Activated CD4-positive, alpha-beta T cell treated with anti-CD3 and anti-CD28 coated beads, Interleukin-10, Interleukin-2, amounts not matched to agents 100 ng/mL and 50 ng/mL, durations not matched to agents 16 hours and 8 hours (primary cell): ENCODE results near the gene HOXB4.

Source experiments
- DNase-seq: peaks from one replicate; pipeline ENCODE4 v3.0.0-alpha.2; 2020

The HOXB4 gene

DNA sequence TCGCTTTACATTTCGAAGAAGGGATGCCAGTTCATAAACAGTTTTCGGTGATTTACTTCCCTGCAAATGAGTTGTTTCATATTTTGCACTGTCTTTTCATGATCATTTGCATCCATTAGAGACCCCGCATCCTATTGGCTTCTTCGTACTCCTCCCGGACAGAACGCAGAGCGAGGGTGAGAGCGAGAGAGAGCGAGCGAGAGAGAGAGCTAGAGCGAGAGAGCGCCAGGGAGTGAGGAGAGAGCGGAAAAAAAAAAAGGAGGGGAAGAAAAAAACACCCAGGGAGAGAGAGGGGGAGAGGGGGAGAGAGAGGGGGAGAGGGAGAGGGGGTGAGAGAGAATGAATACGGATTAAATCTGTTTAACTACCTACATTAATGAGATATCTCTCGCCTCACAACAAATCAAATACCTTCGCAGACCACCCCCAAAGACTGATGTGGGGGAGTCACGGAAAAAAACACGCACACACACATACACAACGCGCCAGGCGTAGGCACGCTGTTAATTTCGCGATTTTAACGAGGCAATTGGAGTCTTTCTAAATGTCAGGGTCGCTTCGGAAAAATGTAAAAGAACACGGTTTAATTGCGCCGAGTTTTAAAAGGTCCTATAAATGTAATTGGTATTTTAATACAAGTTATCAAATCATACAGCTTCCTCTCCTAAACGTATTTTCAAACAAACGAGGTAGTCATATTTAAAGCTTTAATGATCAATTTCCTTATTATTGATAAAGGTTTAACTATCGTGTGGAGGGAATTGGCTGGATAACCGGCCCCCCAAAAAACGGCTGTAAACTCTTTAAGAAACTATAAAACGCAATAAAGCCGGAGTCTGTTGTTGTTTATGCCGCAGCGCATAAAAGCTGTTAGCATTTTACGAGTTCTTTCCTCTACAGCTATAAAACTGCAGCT lies 37.2 kb upstream of the HOXB4 start, which contains the start of gene HOXB8:
Gene HOXB8, minus strand, starts transcription at position 246 of the 916 bp plus-strand sequence. CDS start 588 bp downstream, outside the sequence.
- DNase-seq, result no peak

DNA sequence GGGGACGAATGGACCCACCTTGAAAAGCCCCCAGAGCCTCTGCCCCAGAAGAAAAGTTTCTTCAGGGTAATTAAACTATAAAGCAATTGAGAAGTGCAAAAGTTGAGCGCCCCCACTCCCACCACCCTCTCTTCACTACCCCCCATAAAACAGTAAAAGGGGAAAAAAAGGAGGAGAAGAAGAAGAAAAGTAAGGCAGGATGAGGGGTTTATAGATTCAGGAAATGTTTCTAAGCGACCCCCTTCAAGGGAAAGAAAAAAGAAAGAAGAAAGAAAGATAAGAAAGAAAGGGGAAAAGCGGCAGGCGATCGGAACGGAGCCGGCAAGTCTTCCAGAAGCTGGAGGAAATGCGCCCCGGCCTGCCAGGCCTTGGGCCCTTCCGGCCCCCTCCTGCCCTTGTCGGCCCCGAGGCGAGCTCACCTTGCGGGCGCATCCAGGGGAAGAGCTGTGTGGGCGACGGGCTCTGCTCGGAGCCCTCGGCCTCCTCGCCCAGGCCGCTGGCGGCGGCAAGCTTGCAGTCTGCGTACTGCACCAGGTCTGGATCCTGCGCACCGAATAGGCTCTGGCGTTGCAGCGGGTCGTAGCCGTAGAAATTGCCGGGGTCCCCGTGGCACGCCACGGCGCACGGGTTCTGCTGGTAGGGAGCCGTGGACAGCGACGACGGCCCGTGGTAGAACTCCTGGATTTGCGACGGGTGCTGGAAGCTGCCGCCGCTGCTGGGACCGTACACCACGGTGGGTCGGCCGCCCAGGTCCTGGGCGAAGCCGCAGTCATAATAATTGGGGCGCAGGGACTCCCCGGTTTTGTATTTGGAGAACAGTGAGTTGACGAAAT lies 35.9 kb upstream of the HOXB4 start:
- peak; percentile 34 for DNase-seq

DNA sequence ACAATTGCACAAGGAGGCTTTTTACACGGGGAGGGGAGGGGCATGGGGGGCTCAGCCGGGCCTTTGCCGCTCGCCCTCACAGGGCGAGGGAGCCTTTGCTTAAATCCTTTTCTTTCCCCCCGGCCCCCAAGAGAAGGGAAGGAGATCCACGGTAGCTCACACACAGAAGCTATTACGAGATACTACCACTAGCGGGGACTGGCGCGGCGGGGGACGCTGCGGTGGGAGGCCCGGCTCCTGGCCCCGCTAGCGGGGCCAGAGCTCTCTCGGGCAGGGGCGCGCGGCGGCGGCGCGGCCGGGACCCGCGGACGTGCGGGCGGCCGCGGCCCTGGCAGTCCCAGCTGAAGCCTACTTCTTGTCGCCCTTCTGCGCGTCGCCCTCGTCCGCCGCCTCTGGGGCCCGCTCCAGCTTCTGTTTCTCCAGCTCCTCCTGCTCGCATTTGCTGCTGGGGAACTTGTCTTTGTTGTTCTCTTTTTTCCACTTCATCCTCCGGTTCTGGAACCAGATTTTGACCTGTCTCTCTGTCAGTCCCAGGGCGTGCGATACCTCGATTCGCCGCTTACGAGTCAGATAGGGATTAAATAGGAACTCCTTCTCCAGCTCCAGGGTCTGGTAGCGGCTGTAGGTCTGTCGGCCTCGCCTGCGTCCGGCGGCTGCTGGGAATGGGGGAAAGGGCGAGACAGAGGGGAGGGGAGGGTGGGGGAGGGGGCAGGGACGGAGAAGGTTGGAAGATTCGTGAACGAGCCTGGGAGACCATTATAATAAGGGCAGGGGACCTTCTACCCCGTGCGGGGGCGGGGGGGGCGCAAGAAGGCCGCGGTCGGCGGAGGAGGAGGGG lies 34.9 kb upstream of the HOXB4 start:
- DNase-seq, result peak; percentile 44

GRCh38 chr17:48612456-48612853 lies 34.3 kb upstream of the HOXB4 start:
- DNase-seq, result no peak

DNA sequence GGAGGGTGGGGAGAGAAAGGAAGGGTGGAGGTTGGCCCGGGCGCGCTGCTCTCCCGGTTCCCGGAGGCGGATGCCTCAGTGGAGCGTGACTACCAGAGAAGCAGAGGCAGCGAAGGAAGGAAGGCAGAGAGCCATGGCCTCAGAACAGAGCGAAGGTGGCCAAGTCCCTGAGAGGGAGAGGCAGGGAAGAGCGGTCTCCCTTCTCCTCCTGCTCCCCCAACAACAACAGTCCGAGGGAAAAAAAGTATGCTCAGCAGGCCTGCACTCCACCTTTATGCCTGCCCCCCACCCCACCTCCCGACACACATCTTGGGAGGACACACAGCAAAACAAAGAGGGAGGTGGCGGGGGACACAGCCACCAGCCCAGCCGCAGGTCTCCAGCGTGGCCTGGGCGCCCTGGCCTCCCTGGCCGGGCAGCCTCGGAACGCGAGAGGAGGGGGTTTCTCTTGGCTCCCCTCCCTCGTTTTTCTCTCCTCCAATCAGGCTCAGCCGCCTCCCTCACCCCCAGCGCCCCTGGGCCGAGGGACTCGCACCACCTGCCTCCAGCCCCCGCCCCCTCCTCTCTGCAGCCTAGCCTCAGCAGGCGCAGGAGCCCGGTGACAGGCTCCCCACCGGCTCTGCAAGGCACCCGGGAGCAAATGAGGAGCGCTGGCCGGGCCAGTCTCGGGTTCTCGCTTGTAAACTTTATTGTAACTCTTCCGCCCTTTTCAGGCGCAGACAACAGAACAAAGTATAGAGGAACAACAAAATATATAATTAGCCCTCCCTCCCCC lies 33.7 kb upstream of the HOXB4 start:
- DNase-seq, result no peak

- no peak for DNase-seq
Observed at GRCh38 chr17:48611213-48611612, 33.1 kb upstream of the HOXB4 start.

DNA sequence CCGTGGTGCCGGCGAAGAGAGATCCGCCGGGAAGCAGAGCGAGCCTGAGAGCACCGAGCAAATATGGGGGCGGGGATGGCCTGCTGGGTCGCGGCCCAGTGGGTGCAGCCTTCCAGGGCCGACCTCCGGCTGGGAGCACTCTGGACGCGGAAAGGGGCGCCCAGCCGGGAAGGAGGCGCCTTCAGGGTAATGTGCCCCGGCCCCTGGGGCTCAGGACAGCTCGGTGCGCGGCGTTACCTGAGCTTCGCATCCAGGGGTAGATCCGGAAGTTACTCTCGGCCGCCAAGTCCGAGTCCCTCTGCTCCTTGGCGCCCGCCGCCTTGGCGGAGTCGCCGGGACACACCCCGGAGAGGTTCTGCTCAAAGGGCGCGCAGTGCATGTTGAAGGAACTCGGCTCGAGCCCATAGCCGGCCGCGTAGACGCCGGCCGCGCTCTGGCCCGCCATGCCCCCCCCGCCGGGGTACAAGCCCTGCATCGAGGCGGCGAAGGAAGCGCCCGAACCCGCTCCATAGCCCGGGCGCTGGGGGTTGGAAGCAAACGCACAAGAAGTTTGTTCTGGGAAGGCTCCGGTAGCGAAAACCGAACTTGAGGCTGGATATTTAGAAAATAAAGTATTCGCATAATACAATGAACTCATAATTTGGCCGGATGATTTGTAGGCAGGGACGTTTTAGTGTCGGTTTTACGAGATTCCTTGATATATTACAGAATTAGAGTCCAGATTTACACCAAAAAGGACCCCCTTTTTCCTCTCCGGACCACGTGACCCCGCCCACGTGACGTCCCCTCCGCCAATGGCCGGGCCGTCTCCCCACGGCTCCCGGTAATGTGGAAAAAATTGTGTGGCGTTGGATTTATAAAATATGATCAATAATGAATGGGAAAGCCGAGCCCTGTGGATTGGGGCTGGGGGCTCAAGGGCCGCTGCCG lies 32.4 kb upstream of the HOXB4 start, which contains the start of gene HOXB7:
Gene HOXB7, minus strand, starts transcription at position 736 of the 930 bp plus-strand sequence. Its CDS starts 99 bp downstream, at position 637.
- peak; percentile 68 for DNase-seq

- DNase-seq, result no peak
Observed at GRCh38 chr17:48609759-48610281, 31.7 kb upstream of the HOXB4 start.

DNA sequence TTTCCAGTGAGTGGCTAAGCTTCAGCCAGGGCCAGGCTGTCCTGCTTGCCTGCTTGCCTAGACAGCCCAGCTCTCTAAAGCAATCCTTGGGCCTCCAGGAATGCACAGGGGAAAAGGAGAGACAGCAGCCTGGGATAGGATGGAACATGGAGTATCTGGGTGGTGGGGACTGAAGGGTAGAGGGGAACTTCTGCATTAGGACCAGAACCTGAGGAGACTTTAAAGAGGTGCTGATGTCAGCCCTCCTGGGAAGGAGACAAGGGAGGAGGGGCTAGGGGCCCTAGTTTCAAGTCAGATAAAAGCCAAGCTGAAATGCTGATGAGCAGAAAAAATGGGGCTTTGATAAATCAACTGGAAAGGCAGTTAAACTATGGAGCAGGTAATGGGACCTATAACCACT lies 30.9 kb upstream of the HOXB4 start:
- no peak for DNase-seq

- DNase-seq, result no peak
Observed at GRCh38 chr17:48608494-48608834, 30.3 kb upstream of the HOXB4 start.

DNA sequence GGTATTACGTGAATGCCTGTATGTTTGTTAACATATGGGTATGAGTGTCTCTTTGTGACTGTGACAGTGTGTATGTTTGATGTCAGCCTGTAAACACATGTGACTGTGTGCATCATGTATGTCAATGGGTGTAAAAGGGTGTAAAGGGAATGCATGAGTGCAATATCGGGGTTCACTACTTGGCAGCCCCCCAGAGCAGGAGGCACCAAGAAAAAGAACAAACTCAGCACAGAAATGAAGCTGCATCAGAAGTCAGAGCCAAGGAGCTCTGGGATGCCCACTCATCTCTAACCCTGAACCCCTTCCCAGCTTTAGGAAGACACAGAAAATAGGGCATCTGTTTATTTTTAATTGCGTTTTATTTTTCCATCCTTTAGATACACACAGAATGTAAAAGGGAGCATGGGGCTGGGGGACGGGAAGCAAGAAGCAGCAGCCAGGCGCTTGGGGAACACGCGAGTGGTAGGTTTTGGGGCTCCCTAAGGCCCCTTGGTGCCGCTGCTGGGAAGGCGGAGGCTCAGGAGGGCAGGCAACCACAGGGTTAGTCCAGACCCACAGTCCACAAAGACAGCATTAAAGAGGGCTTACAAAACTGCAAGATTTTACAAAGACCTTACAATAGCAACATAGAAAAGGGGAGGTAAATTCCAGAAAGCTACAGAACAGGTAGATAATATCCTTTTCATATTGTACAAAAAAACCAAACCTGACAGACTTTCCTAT lies 28.9 kb upstream of the HOXB4 start:
- DNase-seq, result no peak

DNA sequence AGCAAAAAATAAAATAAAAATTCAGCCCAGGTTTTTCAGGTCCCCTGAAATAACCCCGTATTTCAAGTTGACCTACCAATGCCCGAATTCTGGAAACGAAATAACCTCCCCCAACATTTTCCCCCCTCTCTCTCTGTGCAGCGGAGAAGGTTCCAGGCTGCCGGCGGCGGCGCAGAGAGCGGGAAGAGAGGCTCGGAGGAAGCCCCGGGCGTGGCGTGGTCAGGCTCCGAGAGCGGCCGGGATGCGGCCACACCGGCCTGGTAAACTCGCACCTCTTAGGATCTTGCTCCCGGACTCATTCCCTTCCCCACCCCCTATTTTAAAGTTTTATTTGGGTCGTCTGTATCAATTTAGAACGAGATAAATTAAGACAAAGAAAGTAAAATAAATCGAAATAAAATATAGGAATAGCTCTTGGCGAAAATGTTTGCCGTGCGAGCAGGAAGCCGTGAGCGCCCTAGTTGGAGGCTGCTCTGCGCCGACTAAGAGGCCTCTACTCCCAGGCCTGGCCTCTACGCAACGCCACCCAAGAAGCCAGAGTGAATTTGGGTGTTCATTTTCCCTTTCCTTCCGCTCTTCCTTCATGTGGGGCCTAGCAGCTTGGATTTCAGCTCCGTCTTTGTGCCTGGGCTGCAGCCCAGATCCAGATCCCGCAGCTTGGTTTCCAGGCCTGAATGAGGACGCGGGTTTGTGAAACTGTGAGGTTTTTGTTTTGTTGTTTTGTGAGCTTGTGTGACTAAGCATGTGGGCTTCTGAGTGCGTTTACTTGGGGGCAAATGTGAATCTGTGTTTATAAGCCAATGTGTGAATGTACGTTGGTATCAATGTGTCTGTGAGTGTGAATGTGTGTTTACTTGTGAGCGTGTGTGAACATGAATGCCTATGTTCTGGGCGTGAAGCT lies 28.1 kb upstream of the HOXB4 start:
- no peak for DNase-seq

DNA sequence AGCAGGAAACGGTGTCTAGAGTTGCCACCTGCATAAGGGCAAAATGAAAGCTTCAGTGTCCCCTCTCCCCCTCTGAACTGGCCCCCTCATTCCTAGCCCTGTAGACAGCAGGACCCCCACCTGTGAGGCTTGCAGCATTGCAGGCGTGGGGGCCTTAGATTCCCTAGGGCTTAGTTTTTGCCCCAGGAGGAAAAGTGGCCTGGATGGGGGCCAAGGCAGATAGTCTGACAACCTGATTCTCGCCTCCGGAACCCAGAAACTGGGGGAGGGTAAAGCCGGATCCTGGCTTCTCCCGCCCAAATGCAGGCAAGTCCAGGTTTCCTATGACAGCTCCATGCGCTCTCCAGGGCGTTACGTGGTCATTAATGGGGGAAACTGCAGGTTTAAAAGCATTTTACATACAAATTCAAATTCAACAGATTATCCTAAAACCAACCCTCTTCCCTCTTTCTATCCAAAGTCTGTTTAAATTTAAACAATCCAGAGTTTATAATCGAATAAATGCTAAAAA lies 27.3 kb upstream of the HOXB4 start:
- no peak for DNase-seq

GRCh38 chr17:48604770-48605329 lies 26.7 kb upstream of the HOXB4 start, which contains the start of gene HOXB6:
Gene HOXB6, minus strand, starts transcription at chr17:48604986. Its CDS starts 6,836 bp downstream, at chr17:48598150.
- DNase-seq, result no peak

DNA sequence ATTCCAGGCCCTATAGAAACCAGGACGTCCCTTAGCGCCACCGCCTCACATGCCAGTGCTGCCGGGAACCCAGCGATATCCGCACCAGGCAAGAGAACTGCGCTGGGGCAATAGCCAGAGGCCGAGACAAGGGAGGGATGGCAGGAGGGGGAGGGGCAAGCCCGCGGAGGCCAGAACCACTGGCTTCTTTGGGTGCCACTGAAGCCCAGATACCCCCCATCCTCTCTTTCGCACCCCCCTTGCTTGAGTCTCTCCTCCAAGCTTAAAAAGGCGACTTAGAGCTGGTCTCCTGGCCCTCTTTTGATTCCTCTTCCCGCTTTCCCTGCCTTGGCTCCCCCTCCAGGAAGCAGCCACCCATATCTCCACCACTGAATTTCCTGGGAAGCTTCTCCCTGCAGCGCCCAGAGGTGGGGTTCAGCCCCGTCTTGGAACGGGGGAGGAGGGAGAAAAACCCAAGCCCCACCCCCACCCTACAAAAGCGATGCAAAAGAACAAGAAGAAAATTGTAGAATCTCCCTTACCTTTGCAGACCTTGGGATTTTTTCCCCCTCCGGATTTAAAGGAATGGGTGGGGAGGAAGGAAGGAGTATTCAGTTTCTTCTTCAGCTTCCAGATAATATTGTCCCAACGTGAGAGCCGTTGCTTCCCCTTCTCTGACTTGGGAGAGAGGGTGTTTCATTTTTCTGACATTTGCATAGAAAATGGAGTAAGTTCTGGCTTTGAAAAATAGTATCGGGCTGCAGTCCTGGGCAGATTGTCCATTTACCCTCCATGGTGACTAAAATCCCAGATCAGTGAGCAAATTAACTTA lies 26.0 kb upstream of the HOXB4 start:
- DNase-seq, result no peak

GRCh38 chr17:48601539-48602425 lies 23.6 kb upstream of the HOXB4 start:
- no peak for DNase-seq
